H9 (cell line): ENCODE measurements around the gene EPS15. TPM values are rescaled to one million over a fixed set of nuclear protein-coding genes. Genes with fewer than 3 reads are reported as not detected.

ENCODE experiments used
- DNase-seq: peaks from one replicate; pipeline ENCODE4 v3.0.0-alpha.2; 2017
- H2AFZ ChIP-seq: one replicate; pipeline ENCODE4 v1.6.1; 2013; ENCODE audit warnings: mild to moderate bottlenecking, low read length, control low read depth, moderate library complexity
- H2AK5ac ChIP-seq: 2 replicates; pipeline ENCODE4 v1.6.1; 2013; ENCODE audit warnings: low read length, control low read depth, mixed read lengths; ENCODE audit not compliant: insufficient read length
- H2BK120ac ChIP-seq: one replicate; pipeline ENCODE4 v1.6.1; 2013; ENCODE audit warnings: low read depth, mild to moderate bottlenecking, low read length, control low read depth, inconsistent platforms; ENCODE audit not compliant: poor library complexity, severe bottlenecking
- H2BK12ac ChIP-seq: 2 replicates; pipeline ENCODE4 v1.6.1; 2013; ENCODE audit warnings: low read length, control low read depth, mixed read lengths, low read depth; ENCODE audit not compliant: insufficient read length
- H2BK15ac ChIP-seq: 2 replicates; pipeline ENCODE4 v1.6.1; 2013; ENCODE audit warnings: low read depth, low read length, control low read depth
- H2BK20ac ChIP-seq: one replicate; pipeline ENCODE4 v1.6.1; 2013; ENCODE audit warnings: low read depth, mild to moderate bottlenecking, low read length, control low read depth, inconsistent platforms; ENCODE audit not compliant: poor library complexity, severe bottlenecking
- H2BK5ac ChIP-seq: 2 replicates; pipeline ENCODE4 v1.6.1; 2013; ENCODE audit warnings: low read length, control low read depth, mixed read lengths; ENCODE audit not compliant: insufficient read length
- H3K14ac ChIP-seq: 2 replicates; pipeline ENCODE4 v1.6.1; 2013; ENCODE audit warnings: low read length, control low read depth; ENCODE audit not compliant: insufficient read depth
- H3K18ac ChIP-seq: 2 replicates; pipeline ENCODE4 v1.6.1; 2013; ENCODE audit warnings: low read depth, mild to moderate bottlenecking, mixed read lengths, low read length, control low read depth; ENCODE audit not compliant: insufficient read length
- H3K23ac ChIP-seq: 2 replicates; pipeline ENCODE4 v1.6.1; 2013; ENCODE audit warnings: low read length, control low read depth, mixed read lengths, low read depth; ENCODE audit not compliant: insufficient read length
- H3K23me2 ChIP-seq: 2 replicates; pipeline ENCODE4 v1.6.1; 2013; ENCODE audit warnings: low read depth, mild to moderate bottlenecking, mixed read lengths, low read length, control low read depth; ENCODE audit not compliant: insufficient read length, poor library complexity, severe bottlenecking
- H3K27ac ChIP-seq: 2 replicates; pipeline ENCODE4 v1.5.1; 2013; ENCODE audit warnings: low read length, control low read depth, mixed read lengths, low read depth; ENCODE audit not compliant: insufficient read length
- H3K27me3 ChIP-seq: 2 replicates; pipeline ENCODE4 v1.6.1; 2013; ENCODE audit warnings: low read length, control low read depth, inconsistent platforms; ENCODE audit not compliant: insufficient read depth
- H3K4ac ChIP-seq: 2 replicates; pipeline ENCODE4 v1.6.1; 2013; ENCODE audit warnings: low read depth, mild to moderate bottlenecking, control low read depth, inconsistent platforms, low read length, moderate library complexity
- H3K4me1 ChIP-seq: 2 replicates; pipeline ENCODE4 v1.6.1; 2013; ENCODE audit warnings: low read length, control low read depth, inconsistent platforms; ENCODE audit not compliant: insufficient read depth
- H3K4me2 ChIP-seq: 2 replicates; pipeline ENCODE4 v1.6.1; 2013; ENCODE audit warnings: low read length, control low read depth, mixed read lengths; ENCODE audit not compliant: insufficient read length, insufficient read depth
- H3K56ac ChIP-seq: 2 replicates; pipeline ENCODE4 v1.6.1; 2013; ENCODE audit warnings: low read depth, mild to moderate bottlenecking, mixed read lengths, low read length, control low read depth; ENCODE audit not compliant: insufficient read length
- H3K79me1 ChIP-seq: 2 replicates; pipeline ENCODE4 v1.6.1; 2013; ENCODE audit warnings: low read depth, mild to moderate bottlenecking, moderate library complexity, low read length, control low read depth, inconsistent platforms; ENCODE audit not compliant: insufficient read depth, poor library complexity, severe bottlenecking
- H3K79me2 ChIP-seq: 2 replicates; pipeline ENCODE4 v1.6.1; 2013; ENCODE audit warnings: low read length, control low read depth, inconsistent platforms; ENCODE audit not compliant: insufficient read depth
- H3K9ac ChIP-seq: 2 replicates; pipeline ENCODE4 v1.6.1; 2013; ENCODE audit warnings: low read length, control low read depth, mixed read lengths; ENCODE audit not compliant: insufficient read length; ENCODE audit errors: extremely low read depth
- H3K9me3 ChIP-seq: one replicate; pipeline ENCODE4 v1.6.1; 2013; ENCODE audit warnings: low read depth, low read length, inconsistent platforms; ENCODE audit not compliant: control insufficient read depth
- H3T11ph ChIP-seq: one replicate; pipeline ENCODE4 v1.6.1; 2013; ENCODE audit warnings: mild to moderate bottlenecking, low read length, control low read depth, inconsistent platforms
- H4K20me1 ChIP-seq: one replicate; pipeline ENCODE4 v1.6.1; 2013; ENCODE audit not compliant: control insufficient read depth, insufficient read length, insufficient read depth
- H4K5ac ChIP-seq: 2 replicates; pipeline ENCODE4 v1.6.1; 2013; ENCODE audit warnings: low read depth, mild to moderate bottlenecking, mixed read lengths, low read length, control low read depth; ENCODE audit not compliant: insufficient read length
- H4K8ac ChIP-seq: replicated peaks from 2 replicates; pipeline ENCODE4 v1.6.1; 2013; ENCODE audit warnings: low read length, control low read depth, mixed read lengths, low read depth; ENCODE audit not compliant: insufficient read length
- H4K91ac ChIP-seq: 2 replicates; pipeline ENCODE4 v1.6.1; 2013; ENCODE audit warnings: low read depth, mild to moderate bottlenecking, moderate library complexity, mixed read lengths, low read length, control low read depth; ENCODE audit not compliant: insufficient read length
- H3K27ac Mint-ChIP-seq, 3 experiments: 2 replicates in 2 of 3; 3 replicates in 1 of 3; pipeline ENCODE4 v1.8.0; 2020 to 2021; ENCODE audit warnings: mixed read lengths in 3 of 3, mild to moderate bottlenecking in 1 of 3, moderate library complexity in 1 of 3
- H3K27me3 Mint-ChIP-seq: 2 replicates; pipeline ENCODE4 v1.8.0; 2021; ENCODE audit warnings: low read depth, mild to moderate bottlenecking, moderate library complexity, mixed read lengths
- H3K36me3 Mint-ChIP-seq, 3 experiments: 2 replicates in 2 of 3; 3 replicates in 1 of 3; pipeline ENCODE4 v1.8.0; 2020 to 2021; ENCODE audit warnings: low read depth in 3 of 3, mixed read lengths in 3 of 3; ENCODE audit not compliant: insufficient read depth in 1 of 3
- H3K4me1 Mint-ChIP-seq, 2 experiments: 2 replicates each; pipeline ENCODE4 v1.8.0; 2020; ENCODE audit warnings: mixed read lengths in 2 of 2
- H3K4me3 Mint-ChIP-seq, 2 experiments: 2 replicates in 1 of 2; 3 replicates in 1 of 2; pipeline ENCODE4 v1.8.0; 2020 to 2021; ENCODE audit warnings: mild to moderate bottlenecking in 2 of 2, mixed read lengths in 2 of 2, moderate library complexity in 1 of 2
- H3K9me3 Mint-ChIP-seq, 2 experiments: 2 replicates in 1 of 2; 3 replicates in 1 of 2; pipeline ENCODE4 v1.8.0; 2020; ENCODE audit warnings: mild to moderate bottlenecking in 2 of 2, mixed read lengths in 2 of 2, moderate library complexity in 1 of 2
- WGBS: extraction: QIAGEN DNeasy Blood & Tissue Kit; methylation state at CpG from one replicate; pipeline ENCODE4 v1.1.7; 2013; ENCODE audit warnings: missing lambda C conversion rate, low lambda C conversion rate, mixed read lengths; ENCODE audit not compliant: insufficient read length; ENCODE audit errors: extremely low coverage; 5-methylcytosine and 5-hydroxymethylcytosine counted together
- total RNA-seq: library from RNA; stranded (reverse); gene quantifications from 2 replicates; pipeline ENCODE4 v1.2.1, GENCODE V29; 2021
- TF ChIP-seq, protein P1 (sequence below): fragments of 200-600 bp; sonication (generic); conservative IDR thresholded peaks from 3 replicates; pipeline ENCODE4 v1.8.0; 2021; ENCODE audit warnings: antibody characterized with exemption, mild to moderate bottlenecking

EPS15 gene
- total RNA-seq, 1 experiment from 2014 or later: 44.1 TPM

DNA sequence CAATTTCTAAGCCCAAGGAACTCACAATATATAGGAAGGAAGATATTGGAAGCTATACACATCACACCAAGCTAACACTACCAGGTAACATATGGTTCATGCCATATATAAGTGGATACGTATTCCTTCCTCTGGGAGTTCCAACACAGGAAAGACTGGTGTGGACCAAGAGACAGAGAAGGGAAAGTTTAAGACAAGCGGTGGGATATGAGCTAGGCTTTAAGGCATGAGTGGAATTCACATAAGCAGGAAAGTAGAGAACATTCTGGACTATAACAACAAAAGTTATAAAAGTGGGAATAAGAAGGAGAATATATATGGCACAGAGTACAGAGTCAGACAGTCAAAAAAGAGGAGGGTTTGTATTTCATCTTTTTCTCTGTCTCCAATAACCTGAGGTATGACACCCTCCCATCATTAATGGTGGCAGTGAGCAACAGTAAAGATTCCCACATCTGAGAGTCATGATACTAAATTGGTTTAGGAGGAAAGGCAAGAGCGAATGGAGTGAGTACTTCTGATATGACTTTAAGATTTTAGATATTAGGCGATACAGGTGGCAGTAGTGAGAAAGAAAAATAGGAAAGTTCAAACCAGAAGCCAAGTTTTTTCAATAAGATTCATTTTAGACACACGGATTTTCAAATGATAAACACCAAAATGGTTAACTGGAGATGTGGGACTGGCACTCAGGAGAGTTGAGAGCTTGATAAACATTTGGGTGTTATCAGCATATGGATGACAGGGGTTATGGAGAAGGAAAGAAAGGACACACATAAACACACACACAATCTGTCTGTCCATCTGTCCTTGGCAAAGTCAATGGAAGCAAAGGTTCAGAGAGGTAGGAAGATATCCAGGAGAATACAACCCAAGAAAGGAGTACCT is 101.3 kb downstream of the EPS15 start:
- Histone ChIP-seq H3K23me2 (no peaks in the 10 kb centered on the region), H3K9me3 (no peaks in the 10 kb centered on the region), H2BK20ac (no peak overlapping the region), H3K18ac (no peak overlapping the region), H3K4ac (no peak overlapping the region), H3K27me3 (no peaks in the 10 kb centered on the region), H4K20me1 (no peaks in the 10 kb centered on the region), H3K4me1 (peaks cover 2% of the 10 kb centered on the region; the same call in 1 of the 2 replicates), H3K79me1 (no peaks in the 10 kb centered on the region), H4K8ac (no peak overlapping the region), H2BK5ac (no peak overlapping the region), H3K79me2 (no peaks in the 10 kb centered on the region), H2AFZ (no peak overlapping the region), H3K27ac (no peak overlapping the region), H3K9ac (no peak overlapping the region), H3T11ph (no peak overlapping the region), H3K56ac (no peak overlapping the region), H2BK15ac (no peak overlapping the region), H4K5ac (no peak overlapping the region), H2BK120ac (no peak overlapping the region), H4K91ac (no peak overlapping the region), H3K4me2 (no peak overlapping the region), H3K14ac (no peak overlapping the region), H2AK5ac (no peak overlapping the region), H3K23ac (no peak overlapping the region), H2BK12ac (no peak overlapping the region)
- Mint-ChIP-seq H3K36me3 (peaks cover 0 to 4% (median 2%) of the 10 kb centered on the region in 3 experiments; a peak in 2 of 7 replicates), H3K9me3 (no peaks in the 10 kb centered on the region), H3K4me1 (peaks cover 16 to 20% of the 10 kb centered on the region in 2 experiments), H3K4me3 (no peak overlapping the region), H3K27me3 (no peaks in the 10 kb centered on the region), H3K27ac (no peak overlapping the region)
- WGBS: no CpG with 5 or more reads among the region's 5 CpGs
- no peak for DNase-seq
- TF ChIP-seq, protein P1, sequence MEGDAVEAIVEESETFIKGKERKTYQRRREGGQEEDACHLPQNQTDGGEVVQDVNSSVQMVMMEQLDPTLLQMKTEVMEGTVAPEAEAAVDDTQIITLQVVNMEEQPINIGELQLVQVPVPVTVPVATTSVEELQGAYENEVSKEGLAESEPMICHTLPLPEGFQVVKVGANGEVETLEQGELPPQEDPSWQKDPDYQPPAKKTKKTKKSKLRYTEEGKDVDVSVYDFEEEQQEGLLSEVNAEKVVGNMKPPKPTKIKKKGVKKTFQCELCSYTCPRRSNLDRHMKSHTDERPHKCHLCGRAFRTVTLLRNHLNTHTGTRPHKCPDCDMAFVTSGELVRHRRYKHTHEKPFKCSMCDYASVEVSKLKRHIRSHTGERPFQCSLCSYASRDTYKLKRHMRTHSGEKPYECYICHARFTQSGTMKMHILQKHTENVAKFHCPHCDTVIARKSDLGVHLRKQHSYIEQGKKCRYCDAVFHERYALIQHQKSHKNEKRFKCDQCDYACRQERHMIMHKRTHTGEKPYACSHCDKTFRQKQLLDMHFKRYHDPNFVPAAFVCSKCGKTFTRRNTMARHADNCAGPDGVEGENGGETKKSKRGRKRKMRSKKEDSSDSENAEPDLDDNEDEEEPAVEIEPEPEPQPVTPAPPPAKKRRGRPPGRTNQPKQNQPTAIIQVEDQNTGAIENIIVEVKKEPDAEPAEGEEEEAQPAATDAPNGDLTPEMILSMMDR: no peak
